Measurements from ENCODE around the gene TMEM106C. TPM values are rescaled to one million over a fixed set of nuclear protein-coding genes. Genes with fewer than 3 reads are reported as not detected.

Gene TMEM106C
- 57.5 and 79.8 TPM in 2 replicates for total RNA-seq (2014; rRNA removed; shearing (Covaris generic))
- 69.4 and 70.4 TPM in 2 replicates for polyA plus RNA-seq (2016; fragmentation: Nextera tagmentation; extraction: Ambion mirVana)

DNA sequence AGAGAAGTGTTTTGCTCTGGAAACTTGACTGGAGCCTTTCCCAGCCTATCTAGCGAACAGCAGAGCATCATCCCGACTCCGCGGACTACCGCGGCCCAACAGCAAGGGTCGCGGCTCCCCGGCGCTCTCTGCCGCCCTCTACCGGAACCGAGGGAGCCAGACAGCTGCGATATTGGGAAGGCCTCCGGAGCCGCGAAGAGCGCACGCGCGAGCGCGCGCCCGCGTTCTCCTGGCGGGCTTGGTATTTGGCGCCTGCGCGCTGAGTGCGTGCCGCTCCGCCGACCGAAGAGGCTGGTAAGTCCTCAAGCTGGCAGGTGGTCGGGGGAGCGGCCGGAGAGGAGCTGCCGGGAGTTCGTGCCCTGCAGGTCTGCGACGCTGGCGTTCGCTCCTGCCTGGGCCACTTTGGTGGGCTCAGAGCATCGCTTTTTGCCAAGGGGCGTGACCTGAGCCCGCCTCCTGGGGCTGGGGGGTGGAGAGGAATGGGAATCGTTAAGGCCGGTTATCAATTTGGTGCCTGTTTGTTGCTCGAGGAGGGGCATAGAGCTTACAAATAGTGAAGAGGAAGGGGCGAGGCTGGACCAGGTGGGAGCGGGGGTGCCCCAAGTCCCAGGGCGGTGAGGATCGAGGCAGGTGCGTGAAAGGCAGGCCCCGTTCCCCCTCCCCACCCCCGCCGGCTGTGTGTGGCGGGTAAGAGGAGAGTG lies at the start of gene TMEM106C:
Gene TMEM106C (plus strand): TSS at position 257 of the 701 bp plus-strand sequence. CDS start 641 bp downstream, outside the sequence.
- peak within 1 kb of the TSS; percentile 98 for H3K4me2 ChIP-seq (ENCODE audit: unreplicated experiment)
- peak within 1 kb of the TSS; percentile 100 for H2AFZ ChIP-seq
- H3K27me3 ChIP-seq (replicated peaks; ENCODE audit: insufficient read depth) = no peaks in the 10 kb centered on the region
- H3K79me2 ChIP-seq (ENCODE audit: insufficient read depth) = no peaks in the 10 kb centered on the region
- in situ Hi-C loops (cut with MboI) = no loop called here
- H3K9me2 ChIP-seq (ENCODE audit: insufficient read depth) = no peaks in the 10 kb centered on the region
- H3K4me3 ChIP-seq = peak within 1 kb of the TSS; percentile 98
- peak within 1 kb of the TSS; percentile 64 for H3K9ac ChIP-seq
- 0 out of 2 replicates have a peak, but pooled peaks cover 3% of the 10 kb centered on the region for H3F3A ChIP-seq (ENCODE audit: insufficient read depth)
- H4K20me1 ChIP-seq (ENCODE audit: insufficient read depth) = no peaks in the 10 kb centered on the region
- TF ChIP-seq EZH2 (IDR thresholded peaks at IDR 0.05; ENCODE audit: insufficient read depth, poor library complexity, severe bottlenecking) (no peak), EZH2phosphoT487 (IDR thresholded peaks at IDR 0.05; ENCODE audit: insufficient read depth, low read depth) (no peak)
- WGBS, 2 experiments (ENCODE audit: low coverage in 1 of 2, low lambda C conversion rate in 2 of 2, missing lambda C conversion rate in 2 of 2) = 0 to 2% methylated on average over 47 to 56 of the region's 59 CpGs
- 0 out of 2 replicates have a peak, but pooled peaks cover 4% of the 10 kb centered on the region for H3K4me1 ChIP-seq (ENCODE audit: insufficient read depth)
- peak; percentile 93 for DNase-seq
- H3K36me3 ChIP-seq (ENCODE audit: low read depth) = no peaks in the 10 kb centered on the region
- H3K9me3 ChIP-seq (ENCODE audit: low read depth) = no peaks in the 10 kb centered on the region
- no peak within 1 kb of the TSS for H3K27ac ChIP-seq

- H3K36me3 ChIP-seq (ENCODE audit: low read depth) = no peaks in the 10 kb centered on the region
Observed at GRCh38 chr12:47920913-47921312, 42.5 kb upstream of the TMEM106C start.

GRCh38 chr12:47921907-47922306 lies 41.5 kb upstream of the TMEM106C start:
- no peaks in the 10 kb centered on the region for H3K9me3 ChIP-seq (ENCODE audit: low read depth)
- WGBS, 2 experiments (ENCODE audit: low coverage in 1 of 2, low lambda C conversion rate in 2 of 2, missing lambda C conversion rate in 2 of 2) = 37 to 50% methylated on average over 1 of the region's 1 CpG

More at GRCh38 chr12:47920913-47921312, 42.5 kb upstream of the TMEM106C start:
- WGBS, 2 experiments (ENCODE audit: low coverage in 1 of 2, low lambda C conversion rate in 2 of 2, missing lambda C conversion rate in 2 of 2) = 62 to 69% methylated on average over 6 of the region's 6 CpGs
- Histone ChIP-seq H3K79me2 (ENCODE audit: insufficient read depth) (no peaks in the 10 kb centered on the region), H3K27me3 (replicated peaks; ENCODE audit: insufficient read depth) (peaks cover 22% of the 10 kb centered on the region), H3K9ac (no peak overlapping the region), H3K27ac (no peak overlapping the region), H3K9me3 (ENCODE audit: low read depth) (no peaks in the 10 kb centered on the region), H3K4me1 (ENCODE audit: insufficient read depth) (no peaks in the 10 kb centered on the region), H2AFZ (no peak overlapping the region), H4K20me1 (ENCODE audit: insufficient read depth) (no peaks in the 10 kb centered on the region), H3K4me2 (ENCODE audit: unreplicated experiment) (no peak overlapping the region), H3K9me2 (ENCODE audit: insufficient read depth) (no peaks in the 10 kb centered on the region), H3K4me3 (no peak overlapping the region), H3F3A (ENCODE audit: insufficient read depth) (no peaks in the 10 kb centered on the region)
- TF ChIP-seq EZH2 (IDR thresholded peaks at IDR 0.05; ENCODE audit: insufficient read depth, poor library complexity, severe bottlenecking) (no peak), EZH2phosphoT487 (IDR thresholded peaks at IDR 0.05; ENCODE audit: insufficient read depth, low read depth) (no peak)
- in situ Hi-C loops (cut with MboI) = no loop called here
- DNase-seq = no peak

DNA sequence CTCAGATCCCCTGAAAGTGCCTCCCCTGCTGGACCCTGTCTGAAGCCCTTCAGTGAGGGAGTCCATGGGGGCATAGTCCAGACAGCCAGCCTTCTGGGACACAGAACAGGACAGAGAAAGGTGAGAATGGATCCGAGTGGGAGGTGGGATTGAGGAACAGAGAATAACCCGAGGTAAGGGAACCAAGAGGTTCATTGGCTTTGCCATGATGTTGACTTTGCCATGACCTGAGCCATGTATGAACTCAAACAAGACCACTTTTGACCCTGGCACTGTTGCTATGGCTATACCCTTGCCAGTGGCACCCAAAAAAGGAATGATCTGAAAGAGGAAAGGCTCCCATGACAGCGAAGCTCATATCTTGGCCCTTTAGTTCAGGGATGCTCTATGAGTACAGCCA lies 36.0 kb upstream of the TMEM106C start:
- 51 to 56% methylated on average over 3 of the region's 3 CpGs for WGBS, 2 experiments (ENCODE audit: low coverage in 1 of 2, low lambda C conversion rate in 2 of 2, missing lambda C conversion rate in 2 of 2)

More at GRCh38 chr12:47921907-47922306, 41.5 kb upstream of the TMEM106C start:
- DNase-seq = no peak
- Histone ChIP-seq H3K79me2 (ENCODE audit: insufficient read depth) (no peaks in the 10 kb centered on the region), H4K20me1 (ENCODE audit: insufficient read depth) (no peaks in the 10 kb centered on the region), H3K9ac (no peak overlapping the region), H2AFZ (no peak overlapping the region), H3K4me1 (ENCODE audit: insufficient read depth) (no peaks in the 10 kb centered on the region), H3K4me3 (no peak overlapping the region), H3K27me3 (replicated peaks; ENCODE audit: insufficient read depth) (peaks cover 26% of the 10 kb centered on the region), H3K36me3 (ENCODE audit: low read depth) (no peaks in the 10 kb centered on the region), H3K4me2 (ENCODE audit: unreplicated experiment) (no peak overlapping the region), H3K27ac (no peak overlapping the region), H3F3A (ENCODE audit: insufficient read depth) (no peaks in the 10 kb centered on the region), H3K9me2 (ENCODE audit: insufficient read depth) (no peaks in the 10 kb centered on the region)
- in situ Hi-C loops (cut with MboI) = no loop called here
- no peak for TF ChIP-seq EZH2phosphoT487 (IDR thresholded peaks at IDR 0.05; ENCODE audit: insufficient read depth, low read depth)
- TF ChIP-seq EZH2 (IDR thresholded peaks at IDR 0.05; ENCODE audit: insufficient read depth, poor library complexity, severe bottlenecking) = no peak

More for the DNA sequence above, 36.0 kb upstream of the TMEM106C start:
- H2AFZ ChIP-seq = no peak overlapping the region
- H3F3A ChIP-seq (ENCODE audit: insufficient read depth) = no peaks in the 10 kb centered on the region
- no peak for DNase-seq
- no peaks in the 10 kb centered on the region for H3K9me3 ChIP-seq (ENCODE audit: low read depth)
- H3K27me3 ChIP-seq (replicated peaks; ENCODE audit: insufficient read depth) = peaks cover 44% of the 10 kb centered on the region
- in situ Hi-C loops (cut with MboI) = no loop called here
- no peaks in the 10 kb centered on the region for H4K20me1 ChIP-seq (ENCODE audit: insufficient read depth)
- no peaks in the 10 kb centered on the region for H3K36me3 ChIP-seq (ENCODE audit: low read depth)
- H3K9ac ChIP-seq = no peak overlapping the region
- H3K4me2 ChIP-seq (ENCODE audit: unreplicated experiment) = no peak overlapping the region
- no peak overlapping the region for H3K27ac ChIP-seq
- H3K4me3 ChIP-seq = no peak overlapping the region
- TF ChIP-seq EZH2phosphoT487 (IDR thresholded peaks at IDR 0.05; ENCODE audit: insufficient read depth, low read depth) = no peak
- TF ChIP-seq EZH2 (IDR thresholded peaks at IDR 0.05; ENCODE audit: insufficient read depth, poor library complexity, severe bottlenecking) = no peak
- no peaks in the 10 kb centered on the region for H3K4me1 ChIP-seq (ENCODE audit: insufficient read depth)
- no peaks in the 10 kb centered on the region for H3K79me2 ChIP-seq (ENCODE audit: insufficient read depth)
- no peaks in the 10 kb centered on the region for H3K9me2 ChIP-seq (ENCODE audit: insufficient read depth)

Measured in GM23248 (cell line).